NCI-H128 (cell line): ENCODE data around the gene PRPSAP1.
"Not testable (repeated sequence)": the region's sequence is repeated elsewhere in the genome, so short reads cannot be mapped to it uniquely, and the experiment has no call there.

Experiments
- DNase-seq: peaks from one replicate; lab custom pipeline; 2025; ENCODE audit not compliant: unreplicated experiment; lab: John Stamatoyannopoulos, UW

The PRPSAP1 gene

GRCh38 chr17:76327696-76328095 lies 26.0 kb downstream of the PRPSAP1 start:
- DNase-seq = no peak

DNA sequence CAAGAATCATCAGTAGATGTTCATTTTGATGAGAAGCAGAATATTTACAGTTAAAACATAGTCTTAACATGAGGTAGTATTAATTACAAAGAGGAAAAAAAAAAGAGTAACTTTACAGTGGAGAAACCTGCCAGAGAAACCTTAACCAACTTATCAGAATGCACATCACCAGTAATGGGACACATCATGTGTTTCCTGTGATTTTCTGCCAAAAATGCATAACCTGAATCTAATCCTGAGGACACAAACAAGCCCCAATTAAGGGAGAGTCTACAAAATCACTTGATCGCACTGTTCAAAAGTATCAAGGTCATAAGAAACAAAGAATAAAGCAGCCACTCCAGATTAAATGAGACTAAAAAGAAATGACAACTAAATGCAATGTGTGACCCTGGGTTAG lies 27.4 kb downstream of the PRPSAP1 start:
- no peak for DNase-seq

- DNase-seq = no peak
These were observed 35.1 kb downstream of the PRPSAP1 start for GRCh38 chr17:76318586-76318985.

GRCh38 chr17:76317535-76317934 lies 36.2 kb downstream of the PRPSAP1 start:
- no peak for DNase-seq

DNA sequence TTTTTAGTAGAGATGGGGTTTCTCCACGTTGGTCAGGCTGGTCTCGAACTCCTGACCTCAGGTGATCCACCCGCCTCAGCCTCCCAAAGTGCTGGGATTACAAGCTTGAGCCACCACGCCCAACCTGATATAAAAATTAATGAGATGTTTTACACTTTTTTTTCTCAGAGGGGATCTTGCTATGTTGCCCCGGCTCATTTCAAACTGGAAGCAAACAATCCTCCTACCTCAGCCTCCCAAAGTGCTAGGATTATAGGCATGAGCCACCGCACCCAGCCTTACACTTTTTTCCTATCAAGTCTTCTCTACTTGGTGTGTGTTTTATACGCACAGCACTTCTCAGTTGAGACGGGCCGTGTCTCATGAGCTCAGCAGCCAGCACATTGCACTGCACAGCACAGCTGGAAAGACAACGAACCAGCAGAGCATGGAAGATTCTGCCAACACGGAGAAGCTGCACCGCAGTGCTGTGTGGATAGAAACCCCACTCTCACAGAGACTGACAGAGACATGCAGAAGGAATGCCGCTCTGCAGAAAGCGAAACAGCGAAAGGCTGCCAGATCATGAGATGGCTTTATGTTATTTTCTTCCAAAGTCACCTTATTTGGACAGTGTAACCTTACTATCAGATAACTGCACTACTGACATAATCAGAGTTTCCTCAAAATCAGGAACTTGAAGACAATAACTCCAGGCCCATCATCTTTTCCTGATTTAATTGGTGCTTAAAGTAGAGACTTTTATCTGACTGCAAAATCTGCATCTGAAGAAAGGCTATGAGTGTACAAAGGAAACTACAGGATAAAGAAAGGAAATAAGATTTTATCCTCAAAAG lies 39.1 kb downstream of the PRPSAP1 start:
- no peak for DNase-seq

DNA sequence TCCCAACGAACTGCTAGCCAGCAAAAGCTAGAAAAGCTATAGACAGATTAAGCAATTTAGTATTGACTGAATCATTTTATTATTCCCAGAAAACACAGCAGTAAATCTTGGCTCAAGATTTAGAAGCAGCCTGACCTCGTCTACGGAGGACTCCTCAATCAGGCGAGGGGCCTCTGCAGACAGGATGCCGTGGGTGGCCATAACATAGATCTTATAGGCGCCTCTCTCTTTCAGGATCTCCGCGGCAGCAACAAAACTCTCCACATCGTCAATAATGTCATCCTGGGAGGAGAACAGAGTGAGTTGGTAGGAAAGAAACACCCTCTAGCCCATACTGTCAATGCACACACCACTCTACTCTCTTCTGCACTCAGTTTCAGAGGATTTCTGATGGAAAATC lies 41.0 kb downstream of the PRPSAP1 start:
- DNase-seq = no peak

- DNase-seq = no peak
These were observed 44.3 kb downstream of the PRPSAP1 start for GRCh38 chr17:76309461-76309860.

DNA sequence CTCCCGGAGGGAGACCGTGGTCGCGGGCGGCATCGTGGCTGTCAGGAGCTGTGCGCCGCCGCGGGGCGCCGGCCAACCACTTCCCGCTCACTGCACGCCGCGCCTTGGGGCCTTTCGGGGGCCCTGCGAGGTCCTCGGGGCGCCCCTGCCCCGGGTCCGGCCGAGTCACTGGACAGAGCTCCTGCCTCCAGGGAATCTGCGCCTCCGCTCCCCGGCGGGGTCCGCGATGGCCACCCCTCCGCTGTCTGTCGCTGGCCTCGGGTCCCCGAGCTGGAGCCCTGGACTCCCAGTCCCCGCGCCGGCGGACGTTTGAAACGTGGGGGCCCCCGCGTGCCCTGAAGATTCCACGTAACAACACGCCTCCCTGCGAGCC lies 45.8 kb downstream of the PRPSAP1 start, which contains the start of gene QRICH2:
Gene QRICH2, minus strand, starts transcription at position 311 of the 373 bp plus-strand sequence. Its CDS starts 278 bp downstream, at position 33.
- DNase-seq = no peak

- no peak for DNase-seq
These were observed 46.3 kb downstream of the PRPSAP1 start for GRCh38 chr17:76307299-76307965.

GRCh38 chr17:76305135-76305454 lies 48.6 kb downstream of the PRPSAP1 start:
- not testable (repeated sequence) for DNase-seq

DNA sequence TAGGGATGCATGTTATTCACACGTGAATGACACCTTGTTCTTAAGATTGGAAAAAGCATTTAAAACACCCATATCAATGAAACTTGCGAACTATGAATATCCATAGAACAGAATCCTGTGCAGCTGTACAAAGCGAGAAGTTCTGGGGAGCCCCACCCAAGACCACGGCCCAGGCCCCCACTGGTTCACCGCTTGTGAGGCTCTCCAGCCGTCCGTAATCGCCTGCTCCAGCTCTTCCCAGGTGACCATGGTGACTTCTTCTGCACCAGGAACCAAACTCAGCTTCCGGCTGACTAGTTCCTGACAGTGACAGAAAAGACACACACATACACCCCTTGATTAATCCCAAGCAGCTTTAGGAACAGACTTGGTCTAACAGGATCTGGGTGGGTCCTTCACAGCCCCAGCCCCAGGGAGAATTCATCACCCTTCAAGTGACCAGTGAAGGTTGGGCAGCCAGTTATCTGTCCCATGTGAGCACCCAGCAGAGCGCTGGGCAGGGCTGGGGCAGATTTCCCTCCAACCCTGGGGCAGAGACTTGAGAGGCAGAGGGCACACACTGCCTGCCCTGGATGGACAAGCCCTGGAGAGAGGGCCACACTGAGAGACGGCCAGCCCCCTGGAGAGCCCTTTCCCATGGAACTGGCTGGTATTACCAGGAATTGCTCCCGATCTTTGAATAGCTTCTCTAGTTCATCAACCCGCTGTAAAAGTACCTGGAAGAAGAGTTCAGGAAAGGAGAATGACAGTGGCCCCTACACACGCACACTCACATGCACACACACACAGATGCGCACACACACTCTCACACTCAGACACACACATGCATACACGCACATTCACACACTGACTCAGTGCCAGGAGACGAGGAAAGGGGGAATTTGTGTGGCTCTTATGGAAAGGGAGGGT lies 49.2 kb downstream of the PRPSAP1 start:
- no peak for DNase-seq

- no peak for DNase-seq
These were observed 56.3 kb downstream of the PRPSAP1 start for GRCh38 chr17:76297436-76297835.

DNA sequence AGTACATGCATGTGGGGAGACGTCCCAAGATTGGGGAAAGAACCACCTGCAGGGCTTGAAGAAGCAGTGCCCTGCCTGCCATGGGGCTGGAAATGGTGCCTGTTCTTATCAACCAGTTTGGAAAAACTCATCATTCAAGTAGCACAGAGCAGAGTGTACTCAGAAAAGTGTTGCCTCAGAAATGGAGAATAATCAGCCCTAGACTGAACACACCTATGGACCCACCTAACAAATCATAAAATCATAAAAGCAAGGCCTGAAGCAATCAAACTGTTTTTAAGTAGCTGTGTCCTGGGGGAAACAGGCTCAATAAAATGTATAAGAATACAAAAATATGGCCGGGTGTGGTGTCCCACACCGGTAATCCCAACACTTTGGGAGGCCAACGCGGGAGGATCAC lies 56.8 kb downstream of the PRPSAP1 start:
- DNase-seq = no peak

DNA sequence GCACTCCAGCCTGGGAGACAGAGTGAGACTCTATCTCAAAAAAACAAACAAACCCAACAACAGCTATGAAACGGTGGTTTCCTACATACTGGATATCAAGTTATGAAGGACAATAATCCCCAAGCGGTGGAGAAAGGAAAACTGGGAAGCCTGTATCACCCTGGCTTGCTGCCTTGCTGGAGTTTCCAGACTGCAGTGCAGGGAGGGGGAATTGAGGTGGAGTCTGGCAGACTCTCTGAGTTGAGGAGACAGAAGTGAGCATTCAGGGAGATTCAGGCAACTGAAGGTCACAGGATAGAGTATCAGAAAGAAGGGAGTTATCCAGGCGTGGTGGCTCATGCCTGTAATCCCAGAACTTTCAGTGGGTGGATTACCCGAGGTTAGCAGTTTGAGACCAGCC lies 57.5 kb downstream of the PRPSAP1 start:
- DNase-seq = no peak

DNA sequence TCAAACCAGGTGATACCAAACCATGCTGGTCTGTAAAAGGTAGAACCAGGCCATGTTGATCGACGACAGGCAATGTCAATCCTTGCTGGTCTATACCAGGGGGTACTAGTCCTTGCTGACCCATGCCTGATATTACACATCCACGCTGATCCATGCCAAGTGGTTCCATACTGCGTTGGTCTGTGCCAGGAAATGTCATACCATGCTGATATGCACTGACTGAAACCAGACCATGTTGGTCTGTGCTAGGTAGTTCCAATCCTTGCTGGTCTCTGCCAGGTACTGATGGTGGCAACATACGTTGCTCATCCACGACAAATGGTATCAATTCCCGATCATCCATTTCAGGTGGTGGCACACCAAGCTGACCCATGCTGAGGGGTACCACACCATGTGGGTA lies 60.6 kb downstream of the PRPSAP1 start:
- no peak for DNase-seq

GRCh38 chr17:76292567-76292966 lies 61.1 kb downstream of the PRPSAP1 start:
- no peak for DNase-seq

GRCh38 chr17:76281573-76282371 lies 71.9 kb downstream of the PRPSAP1 start:
- no peak for DNase-seq

DNA sequence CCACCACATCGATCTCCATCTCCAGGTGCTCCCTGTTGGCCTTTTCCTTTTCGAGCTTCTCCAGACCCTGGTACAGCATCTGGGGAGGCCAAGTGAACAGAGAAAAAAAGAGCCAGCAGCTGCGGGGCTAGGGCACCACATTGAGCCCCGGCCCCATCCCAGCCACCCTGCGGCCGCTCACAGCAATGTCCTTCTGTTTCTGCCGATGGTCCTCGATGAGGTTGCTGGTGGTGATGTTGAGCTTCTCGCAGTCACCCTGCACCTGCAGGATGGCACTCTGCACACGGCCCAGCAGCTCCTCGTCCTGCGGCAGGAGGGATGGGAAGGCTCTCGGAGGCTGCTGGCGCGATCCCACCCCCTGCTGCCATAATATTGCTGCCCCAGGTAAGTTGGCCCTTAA lies 73.1 kb downstream of the PRPSAP1 start:
- no peak for DNase-seq

- DNase-seq = no peak
These were observed 73.9 kb downstream of the PRPSAP1 start for GRCh38 chr17:76279742-76280287.

DNA sequence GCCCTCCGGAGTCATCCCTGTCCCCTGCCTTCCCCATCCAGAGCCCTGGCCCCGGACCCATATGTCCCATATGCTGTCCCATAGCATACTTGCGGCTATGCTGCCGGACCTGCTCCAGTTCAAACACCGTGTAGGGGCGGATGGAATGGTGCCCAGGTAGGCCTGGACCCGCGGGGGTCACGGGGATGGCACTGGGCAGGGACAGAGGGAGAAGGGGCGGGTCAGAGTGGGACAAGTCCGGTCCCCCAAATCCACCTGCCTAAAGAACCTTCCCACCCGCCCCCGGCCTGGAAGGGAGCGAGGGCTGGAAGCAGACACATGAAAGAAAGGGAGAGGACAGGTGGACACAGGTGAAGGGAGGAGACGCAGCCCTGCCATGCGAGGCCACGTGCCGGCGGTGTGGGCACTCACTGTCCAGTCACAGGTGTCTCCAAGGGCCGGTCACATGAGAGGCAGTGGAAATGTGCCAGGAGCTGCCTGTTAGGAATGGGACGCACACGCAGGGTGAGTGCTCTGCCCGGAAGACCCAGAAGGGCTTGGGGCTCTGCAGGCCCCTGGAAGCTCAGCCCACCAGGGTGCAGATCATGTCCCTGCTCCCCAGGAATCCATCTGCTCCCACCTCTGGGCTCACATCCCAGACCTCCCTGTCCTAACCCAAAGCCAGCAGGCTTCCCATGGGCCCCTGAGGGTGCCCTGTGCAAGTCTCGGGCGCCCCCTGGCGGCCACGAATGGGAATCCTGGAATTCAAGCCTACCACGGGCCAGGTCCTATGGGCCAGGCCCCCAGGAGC lies 74.6 kb downstream of the PRPSAP1 start:
- DNase-seq = peak; percentile 11
